AG04450 (cell line): Measurements from ENCODE around the gene SLC24A3. TPM values are rescaled to one million over a fixed set of nuclear protein-coding genes. Genes with fewer than 3 reads are reported as not detected.

Experiments
- CTCF ChIA-PET: fragments of 300-600, 350-600 bp; formaldehyde crosslinking; extraction: SDS; loops from one replicate; lab custom pipeline; 2022; ENCODE audit warnings: antibody characterized with exemption, inconsistent platforms; lab: Charles Lee
- POLR2A ChIA-PET: fragments of 350-600 bp; formaldehyde crosslinking; extraction: SDS; loops from one replicate; lab custom pipeline; 2021; ENCODE audit warnings: antibody characterized with exemption, inconsistent platforms; lab: Yijun Ruan, JAX
- DNase-seq: peaks from one replicate; pipeline ENCODE4 v3.0.0-alpha.2; 2011; ENCODE audit warnings: low read depth, low spot score
- H3K27ac ChIP-seq: one replicate; pipeline ENCODE4 v1.5.1; 2012; ENCODE audit warnings: low read depth, low read length, control low read depth
- H3K27me3 ChIP-seq: one replicate; pipeline ENCODE4 v1.6.0; 2012; ENCODE audit warnings: low read length; ENCODE audit not compliant: control insufficient read depth, insufficient read depth
- H3K4me3 ChIP-seq: 2 replicates; pipeline ENCODE4 v1.5.1; 2011; ENCODE audit warnings: mild to moderate bottlenecking, low read depth, low read length, control low read depth
- H3K9me3 ChIP-seq: 2 replicates; pipeline ENCODE4 v1.5.1; 2012; ENCODE audit warnings: low read length; ENCODE audit not compliant: control insufficient read depth, insufficient read depth
- CTCF ChIP-seq: IDR thresholded peaks from 2 replicates; pipeline ENCODE4 v1.5.1; 2011; ENCODE audit warnings: low read depth, low read length, control low read depth, inconsistent platforms
- polyA plus RNA-seq: library from polyadenylated mRNA; depleted of rRNA; stranded (reverse); fragments of >200 nt; gene quantifications from 2 replicates; pipeline ENCODE4 v1.2.3, GENCODE V29; 2011

SLC24A3 gene
- polyA plus RNA-seq, 1 experiment = not detected

- Histone ChIP-seq H3K27ac (no peak overlapping the region), H3K4me3 (no peak overlapping the region), H3K27me3 (no peaks in the 10 kb centered on the region), H3K9me3 (peaks cover 6% of the 10 kb centered on the region)
- DNase-seq = no peak
- no peak for TF ChIP-seq CTCF
- ChIA-PET POLR2A (no interaction called here), CTCF (no interaction called here)
Observed at GRCh38 chr20:19508449-19508848, 296.0 kb downstream of the SLC24A3 start.

- H3K27ac ChIP-seq = no peak overlapping the region
- POLR2A ChIA-PET = no interaction called here
- no peak for TF ChIP-seq CTCF
- H3K4me3 ChIP-seq = no peak overlapping the region
- H3K9me3 ChIP-seq = peaks cover 6% of the 10 kb centered on the region
- DNase-seq = no peak
- CTCF ChIA-PET = no interaction called here
- no peaks in the 10 kb centered on the region for H3K27me3 ChIP-seq
Observed at GRCh38 chr20:19510611-19511010, 298.2 kb downstream of the SLC24A3 start.

- no peak overlapping the region for H3K4me3 ChIP-seq
- H3K9me3 ChIP-seq = peaks cover 6% of the 10 kb centered on the region
- no peak overlapping the region for H3K27ac ChIP-seq
- POLR2A ChIA-PET = no interaction called here
- CTCF ChIA-PET = no interaction called here
- no peak for TF ChIP-seq CTCF
- H3K27me3 ChIP-seq = no peaks in the 10 kb centered on the region
- DNase-seq = no peak
Observed at GRCh38 chr20:19511931-19512330, 299.5 kb downstream of the SLC24A3 start.

GRCh38 chr20:19512886-19513677 is 300.6 kb downstream of the SLC24A3 start:
- Histone ChIP-seq H3K9me3 (peaks cover 6% of the 10 kb centered on the region), H3K27ac (no peak overlapping the region), H3K4me3 (no peak overlapping the region), H3K27me3 (no peaks in the 10 kb centered on the region)
- no peak for DNase-seq
- POLR2A ChIA-PET = interaction anchor here (0.7 kb wide), 1 partner anchor 33 kb away, joined by 3 read pairs; no protein-coding TSS in a partner anchor
- CTCF ChIA-PET = no interaction called here
- TF ChIP-seq CTCF = no peak

GRCh38 chr20:19515074-19515473 is 302.6 kb downstream of the SLC24A3 start:
- DNase-seq = no peak
- CTCF ChIA-PET = no interaction called here
- POLR2A ChIA-PET = no interaction called here
- TF ChIP-seq CTCF = no peak
- Histone ChIP-seq H3K27me3 (no peaks in the 10 kb centered on the region), H3K4me3 (no peak overlapping the region), H3K9me3 (peaks cover 6% of the 10 kb centered on the region), H3K27ac (no peak overlapping the region)
